ENCODE data around the gene ROR2. TPM values are rescaled to one million over a fixed set of nuclear protein-coding genes. Genes with fewer than 3 reads are reported as not detected.
"Not testable (repeated sequence)": the region's sequence is repeated elsewhere in the genome, so short reads cannot be mapped to it uniquely, and the experiment has no call there.

ROR2 gene
- total RNA-seq, 1 donor from 2014 or later: 18.6 TPM

GRCh38 chr9:91519520-91520277 is 430.3 kb downstream of the ROR2 start:
- H3K9me3 Mint-ChIP-seq (ENCODE audit: low read depth): peaks cover 32% of the 10 kb centered on the region
- no peak for TF ChIP-seq CTCF (IDR thresholded peaks at IDR 0.05)
- H3K4me3 Mint-ChIP-seq (ENCODE audit: unreplicated experiment): no peak overlapping the region
- H3K27me3 Mint-ChIP-seq (ENCODE audit: low read depth): no peaks in the 10 kb centered on the region
- H3K4me1 Mint-ChIP-seq (ENCODE audit: low read depth): peaks cover 13% of the 10 kb centered on the region
- no peak for DNase-seq (ENCODE audit: low spot score)
- H3K36me3 Mint-ChIP-seq (ENCODE audit: low read depth): peaks cover 10% of the 10 kb centered on the region
- no peak overlapping the region for H3K27ac Mint-ChIP-seq (ENCODE audit: unreplicated experiment)

- no peak for TF ChIP-seq CTCF (IDR thresholded peaks at IDR 0.05)
- peaks cover 22% of the 10 kb centered on the region for H3K9me3 Mint-ChIP-seq (ENCODE audit: low read depth)
- no peak overlapping the region for H3K4me3 Mint-ChIP-seq (ENCODE audit: unreplicated experiment)
- peaks cover 13% of the 10 kb centered on the region for H3K4me1 Mint-ChIP-seq (ENCODE audit: low read depth)
- DNase-seq (ENCODE audit: low spot score): no peak
- peaks cover 6% of the 10 kb centered on the region for H3K36me3 Mint-ChIP-seq (ENCODE audit: low read depth)
- no peaks in the 10 kb centered on the region for H3K27me3 Mint-ChIP-seq (ENCODE audit: low read depth)
- no peak overlapping the region for H3K27ac Mint-ChIP-seq (ENCODE audit: unreplicated experiment)
Measured at GRCh38 chr9:91518462-91518861, 431.6 kb downstream of the ROR2 start.

- peaks cover 6% of the 10 kb centered on the region for H3K36me3 Mint-ChIP-seq (ENCODE audit: low read depth)
- peaks cover 13% of the 10 kb centered on the region for H3K4me1 Mint-ChIP-seq (ENCODE audit: low read depth)
- TF ChIP-seq CTCF (IDR thresholded peaks at IDR 0.05): no peak
- peaks cover 19% of the 10 kb centered on the region for H3K9me3 Mint-ChIP-seq (ENCODE audit: low read depth)
- no peaks in the 10 kb centered on the region for H3K27me3 Mint-ChIP-seq (ENCODE audit: low read depth)
- DNase-seq (ENCODE audit: low spot score): no peak
- H3K4me3 Mint-ChIP-seq (ENCODE audit: unreplicated experiment): no peak overlapping the region
- no peak overlapping the region for H3K27ac Mint-ChIP-seq (ENCODE audit: unreplicated experiment)
Measured at GRCh38 chr9:91517801-91518200, 432.2 kb downstream of the ROR2 start.

- not testable (repeated sequence) for H3K4me3 Mint-ChIP-seq (ENCODE audit: unreplicated experiment); H3K27me3 Mint-ChIP-seq (ENCODE audit: low read depth); H3K27ac Mint-ChIP-seq (ENCODE audit: unreplicated experiment); DNase-seq (ENCODE audit: low spot score); H3K36me3 Mint-ChIP-seq (ENCODE audit: low read depth); H3K4me1 Mint-ChIP-seq (ENCODE audit: low read depth)
- H3K9me3 Mint-ChIP-seq (ENCODE audit: low read depth): peaks cover 19% of the 10 kb centered on the region
Measured at GRCh38 chr9:91517332-91517731, 432.7 kb downstream of the ROR2 start.

- Mint-ChIP-seq H3K4me1 (ENCODE audit: low read depth) (peaks cover 8% of the 10 kb centered on the region), H3K4me3 (ENCODE audit: unreplicated experiment) (no peak overlapping the region), H3K27me3 (ENCODE audit: low read depth) (no peaks in the 10 kb centered on the region), H3K36me3 (ENCODE audit: low read depth) (peaks cover 6% of the 10 kb centered on the region), H3K9me3 (ENCODE audit: low read depth) (peaks cover 20% of the 10 kb centered on the region), H3K27ac (ENCODE audit: unreplicated experiment) (no peak overlapping the region)
- DNase-seq (ENCODE audit: low spot score): no peak
- no peak for TF ChIP-seq CTCF (IDR thresholded peaks at IDR 0.05)
Measured at GRCh38 chr9:91516777-91517176, 433.3 kb downstream of the ROR2 start.

GRCh38 chr9:91516081-91516480 is 433.9 kb downstream of the ROR2 start:
- H3K4me1 Mint-ChIP-seq (ENCODE audit: low read depth): peaks cover 8% of the 10 kb centered on the region
- H3K9me3 Mint-ChIP-seq (ENCODE audit: low read depth): peaks cover 17% of the 10 kb centered on the region
- no peak for TF ChIP-seq CTCF (IDR thresholded peaks at IDR 0.05)
- no peaks in the 10 kb centered on the region for H3K27me3 Mint-ChIP-seq (ENCODE audit: low read depth)
- no peak overlapping the region for H3K27ac Mint-ChIP-seq (ENCODE audit: unreplicated experiment)
- H3K4me3 Mint-ChIP-seq (ENCODE audit: unreplicated experiment): no peak overlapping the region
- DNase-seq (ENCODE audit: low spot score): no peak
- peaks cover 6% of the 10 kb centered on the region for H3K36me3 Mint-ChIP-seq (ENCODE audit: low read depth)

All from chondrocyte (in vitro differentiated cells).